Mesendoderm (in vitro differentiated cells): ENCODE measurements around the gene ACBD6.

Source experiments
- DNase-seq: peaks from one replicate; pipeline ENCODE4 v3.0.0; 2013
- H2AK5ac ChIP-seq: 2 replicates; pipeline ENCODE4 v1.6.1; 2013; ENCODE audit warnings: low read length, inconsistent platforms
- H2BK120ac ChIP-seq: 2 replicates; pipeline ENCODE4 v1.6.1; 2013; ENCODE audit warnings: low read depth, mild to moderate bottlenecking, low read length, moderate library complexity, mixed read lengths
- H2BK15ac ChIP-seq: replicated peaks from 2 replicates; pipeline ENCODE4 v1.6.1; 2013; ENCODE audit warnings: low read depth, mild to moderate bottlenecking, moderate library complexity
- H2BK5ac ChIP-seq: 2 replicates; pipeline ENCODE4 v1.6.1; 2013; ENCODE audit warnings: low read length, inconsistent platforms
- H3K18ac ChIP-seq: 2 replicates; pipeline ENCODE4 v1.6.1; 2013; ENCODE audit warnings: mild to moderate bottlenecking, low read length, mixed read lengths
- H3K23ac ChIP-seq: one replicate; pipeline ENCODE4 v1.6.1; 2013; ENCODE audit warnings: low read length
- H3K27ac ChIP-seq: 2 replicates; pipeline ENCODE4 v1.5.1; 2013; ENCODE audit warnings: low read depth, mild to moderate bottlenecking, inconsistent platforms, low read length, moderate library complexity
- H3K27me3 ChIP-seq: 2 replicates; pipeline ENCODE4 v1.6.1; 2013; ENCODE audit warnings: low read length, control low read depth, mild to moderate bottlenecking, inconsistent platforms; ENCODE audit not compliant: insufficient read depth, poor library complexity
- H3K36me3 ChIP-seq: 2 replicates; pipeline ENCODE4 v1.6.1; 2013; ENCODE audit warnings: low read length, inconsistent platforms; ENCODE audit not compliant: control insufficient read depth, insufficient read depth
- H3K4ac ChIP-seq: one replicate; pipeline ENCODE4 v1.6.1; 2013; ENCODE audit warnings: low read depth, mild to moderate bottlenecking, low read length, moderate library complexity
- H3K4me1 ChIP-seq: 2 replicates; pipeline ENCODE4 v1.6.1; 2013; ENCODE audit warnings: low read depth, low read length, inconsistent platforms; ENCODE audit not compliant: control insufficient read depth
- H3K4me2 ChIP-seq: 2 replicates; pipeline ENCODE4 v1.6.1; 2013; ENCODE audit warnings: low read length
- H3K4me3 ChIP-seq: 2 replicates; pipeline ENCODE4 v1.5.1; 2013; ENCODE audit warnings: mild to moderate bottlenecking, low read length
- H3K56ac ChIP-seq: one replicate; pipeline ENCODE4 v1.6.1; 2013; ENCODE audit warnings: low read length
- H3K79me1 ChIP-seq: 2 replicates; pipeline ENCODE4 v1.6.1; 2013; ENCODE audit warnings: low read length, inconsistent platforms
- H3K79me2 ChIP-seq: 2 replicates; pipeline ENCODE4 v1.6.1; 2013; ENCODE audit warnings: mild to moderate bottlenecking, low read length; ENCODE audit not compliant: control insufficient read depth, insufficient read depth
- H3K9ac ChIP-seq: 2 replicates; pipeline ENCODE4 v1.6.1; 2013; ENCODE audit warnings: low read length, inconsistent platforms
- H4K5ac ChIP-seq: one replicate; pipeline ENCODE4 v1.6.1; 2013; ENCODE audit warnings: low read length
- H4K8ac ChIP-seq: one replicate; pipeline ENCODE4 v1.6.1; 2013; ENCODE audit warnings: low read depth, mild to moderate bottlenecking, control low read depth, low read length, moderate library complexity
- WGBS: extraction: QIAGEN DNeasy Blood & Tissue Kit; methylation state at CpG from one replicate; pipeline ENCODE4 v1.1.7; 2013; ENCODE audit warnings: low lambda C conversion rate, missing lambda C conversion rate; ENCODE audit not compliant: insufficient coverage; ENCODE audit errors: extremely low coverage; 5-methylcytosine and 5-hydroxymethylcytosine counted together

Gene ACBD6

DNA sequence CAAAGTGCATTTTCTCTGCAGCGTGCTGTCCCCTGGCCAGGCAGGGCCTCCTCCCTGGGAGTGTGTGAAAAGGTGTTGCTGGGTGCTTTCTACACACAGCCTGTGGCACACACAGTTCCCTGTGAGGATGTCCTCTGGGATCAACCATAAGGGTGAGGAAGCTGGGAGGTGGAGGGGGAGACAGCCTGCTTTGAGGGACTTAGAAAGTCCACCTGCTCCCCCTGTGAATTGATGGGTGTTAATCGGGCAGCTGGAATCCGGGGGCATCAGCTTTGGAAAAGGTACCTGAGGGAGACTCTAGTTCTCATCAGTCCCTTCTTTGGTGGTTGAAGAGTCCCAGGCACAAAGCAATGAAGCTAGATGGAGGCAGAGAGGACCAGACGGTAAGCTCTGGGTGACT, 236.5 kb downstream of the ACBD6 start:
- no peak for DNase-seq
- Histone ChIP-seq H3K9ac (no peak overlapping the region), H3K23ac (no peak overlapping the region), H3K4me2 (no peak overlapping the region), H3K56ac (no peak overlapping the region), H3K27ac (no peak overlapping the region), H2BK15ac (no peak overlapping the region), H2AK5ac (no peak overlapping the region), H3K4me1 (peaks cover 5% of the 10 kb centered on the region), H3K18ac (no peak overlapping the region), H3K4me3 (no peak overlapping the region), H3K79me1 (no peaks in the 10 kb centered on the region), H3K4ac (no peak overlapping the region), H4K8ac (no peak overlapping the region), H3K79me2 (no peaks in the 10 kb centered on the region), H4K5ac (no peak overlapping the region), H2BK5ac (no peak overlapping the region), H2BK120ac (no peak overlapping the region), H3K27me3 (no peaks in the 10 kb centered on the region), H3K36me3 (no peaks in the 10 kb centered on the region)
- WGBS: no CpG with 5 or more reads among the region's 4 CpGs

- no peaks in the 10 kb centered on the region for H3K79me1 ChIP-seq
- no peak overlapping the region for H3K56ac ChIP-seq
- no peak overlapping the region for H3K18ac ChIP-seq
- H3K4me1 ChIP-seq: peaks cover 5% of the 10 kb centered on the region
- no peaks in the 10 kb centered on the region for H3K27me3 ChIP-seq
- H3K4me3 ChIP-seq: no peak overlapping the region
- no peak overlapping the region for H4K5ac ChIP-seq
- no peak overlapping the region for H2BK15ac ChIP-seq
- H2AK5ac ChIP-seq: no peak overlapping the region
- no peak overlapping the region for H4K8ac ChIP-seq
- no peak overlapping the region for H2BK120ac ChIP-seq
- no peak overlapping the region for H3K27ac ChIP-seq
- H3K4ac ChIP-seq: no peak overlapping the region
- no peaks in the 10 kb centered on the region for H3K36me3 ChIP-seq
- no peak overlapping the region for H3K9ac ChIP-seq
- DNase-seq: no peak
- H3K23ac ChIP-seq: no peak overlapping the region
- no peak overlapping the region for H2BK5ac ChIP-seq
- no peaks in the 10 kb centered on the region for H3K79me2 ChIP-seq
- no CpG with 5 or more reads among the region's 9 CpGs for WGBS
- H3K4me2 ChIP-seq: no peak overlapping the region
Measured at GRCh38 chr1:180265201-180265600, 237.2 kb downstream of the ACBD6 start.

GRCh38 chr1:180264595-180264994, 237.8 kb downstream of the ACBD6 start:
- no peak for DNase-seq
- Histone ChIP-seq H3K9ac (no peak overlapping the region), H2BK15ac (no peak overlapping the region), H2BK5ac (no peak overlapping the region), H4K8ac (no peak overlapping the region), H4K5ac (no peak overlapping the region), H2AK5ac (no peak overlapping the region), H3K4me1 (peaks cover 5% of the 10 kb centered on the region), H3K79me2 (no peaks in the 10 kb centered on the region), H3K4me3 (no peak overlapping the region), H3K4ac (no peak overlapping the region), H2BK120ac (no peak overlapping the region), H3K27ac (no peak overlapping the region), H3K36me3 (no peaks in the 10 kb centered on the region), H3K56ac (no peak overlapping the region), H3K27me3 (no peaks in the 10 kb centered on the region), H3K23ac (no peak overlapping the region), H3K4me2 (no peak overlapping the region), H3K79me1 (no peaks in the 10 kb centered on the region), H3K18ac (no peak overlapping the region)
- WGBS: no CpG with 5 or more reads among the region's 2 CpGs

- Histone ChIP-seq H2BK15ac (no peak overlapping the region), H4K5ac (no peak overlapping the region), H2BK5ac (no peak overlapping the region), H3K27me3 (no peaks in the 10 kb centered on the region), H3K4ac (no peak overlapping the region), H3K4me3 (no peak overlapping the region), H3K18ac (no peak overlapping the region), H3K4me2 (no peak overlapping the region), H3K79me2 (no peaks in the 10 kb centered on the region), H3K56ac (no peak overlapping the region), H2AK5ac (no peak overlapping the region), H4K8ac (no peak overlapping the region), H3K4me1 (no peaks in the 10 kb centered on the region), H3K79me1 (no peaks in the 10 kb centered on the region), H3K36me3 (no peaks in the 10 kb centered on the region), H3K23ac (no peak overlapping the region), H2BK120ac (no peak overlapping the region), H3K27ac (no peak overlapping the region), H3K9ac (no peak overlapping the region)
- DNase-seq: no peak
- WGBS: no CpG with 5 or more reads among the region's 12 CpGs
Measured at GRCh38 chr1:180262628-180263488, 239.5 kb downstream of the ACBD6 start.

GRCh38 chr1:180261524-180262155, 240.7 kb downstream of the ACBD6 start:
- H3K4me3 ChIP-seq: no peak overlapping the region
- H3K56ac ChIP-seq: no peak overlapping the region
- H3K27ac ChIP-seq: no peak overlapping the region
- no peaks in the 10 kb centered on the region for H3K79me1 ChIP-seq
- H3K9ac ChIP-seq: no peak overlapping the region
- no peak overlapping the region for H3K18ac ChIP-seq
- no peak overlapping the region for H4K5ac ChIP-seq
- H3K27me3 ChIP-seq: no peaks in the 10 kb centered on the region
- H3K36me3 ChIP-seq: no peaks in the 10 kb centered on the region
- no CpG with 5 or more reads among the region's 7 CpGs for WGBS
- no peak overlapping the region for H4K8ac ChIP-seq
- no peak overlapping the region for H2BK15ac ChIP-seq
- DNase-seq: no peak
- no peaks in the 10 kb centered on the region for H3K79me2 ChIP-seq
- H3K4me1 ChIP-seq: no peaks in the 10 kb centered on the region
- no peak overlapping the region for H3K4ac ChIP-seq
- no peak overlapping the region for H3K4me2 ChIP-seq
- no peak overlapping the region for H2AK5ac ChIP-seq
- no peak overlapping the region for H3K23ac ChIP-seq
- no peak overlapping the region for H2BK120ac ChIP-seq
- H2BK5ac ChIP-seq: no peak overlapping the region
